BLaER1 treated with 17β-estradiol and CSF1 and Interleukin-3, amounts not matched to agents 10 nM and 100 nM (cell line): ENCODE measurements around the gene BRD7.
A peak's percentile ranks its signal among the peaks of the same experiment; 100 is the strongest.

Experiments
- H3K27ac ChIP-seq, 11 experiments: shearing (Covaris generic); formaldehyde crosslinking; 2 replicates each; pipeline ENCODE4 v1.8.1; 2022
- H3K27me3 ChIP-seq, 11 experiments: shearing (Covaris generic); formaldehyde crosslinking; 2 replicates each; pipeline ENCODE4 v1.8.1; 2022
- H3K36me3 ChIP-seq, 11 experiments: shearing (Covaris generic); formaldehyde crosslinking; 2 replicates each; pipeline ENCODE4 v1.8.1; 2022
- H3K4me1 ChIP-seq, 10 experiments: shearing (Covaris generic); formaldehyde crosslinking; 2 replicates each; pipeline ENCODE4 v1.8.1; 2022
- H3K4me2 ChIP-seq, 11 experiments: shearing (Covaris generic); formaldehyde crosslinking; 2 replicates each; pipeline ENCODE4 v1.8.1; 2022
- H3K4me3 ChIP-seq, 10 experiments: shearing (Covaris generic); formaldehyde crosslinking; 2 replicates each; pipeline ENCODE4 v1.8.1; 2022
- H3K9ac ChIP-seq, 11 experiments: shearing (Covaris generic); formaldehyde crosslinking; 2 replicates each; pipeline ENCODE4 v1.8.1; 2022
- H3K9me3 ChIP-seq, 11 experiments: shearing (Covaris generic); formaldehyde crosslinking; replicated peaks in 1 of 11; 2 replicates each; pipeline ENCODE4 v1.8.1; 2022
- H4K20me1 ChIP-seq, 11 experiments: shearing (Covaris generic); formaldehyde crosslinking; 2 replicates each; pipeline ENCODE4 v1.8.1; 2022
- Cebpa-rat ChIP-seq, 11 experiments: shearing (Covaris generic); IDR thresholded peaks; 2 replicates each; pipeline ENCODE4 v1.8.1; 2022

The BRD7 gene

DNA sequence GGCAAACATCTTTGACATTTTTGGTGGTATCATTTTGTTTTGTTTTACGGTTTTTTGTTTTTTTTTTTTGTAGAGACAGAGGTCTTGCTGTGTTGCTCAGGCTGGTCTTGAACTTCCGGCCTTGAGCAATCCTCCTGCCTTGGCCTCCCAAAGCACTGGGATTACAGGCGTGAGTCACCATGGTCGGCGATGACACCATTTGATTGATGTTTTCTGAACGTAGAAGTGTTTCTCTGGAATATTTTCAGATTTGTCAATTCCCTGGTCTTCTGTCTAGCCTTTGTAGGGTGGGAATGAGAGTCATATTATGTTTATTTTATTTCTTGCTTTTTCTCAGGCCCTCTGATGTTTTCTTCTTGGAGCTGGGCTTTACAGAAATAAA is 32.2 kb upstream of the BRD7 start:
- TF ChIP-seq Cebpa-rat (IDR thresholded peaks at IDR 0.05), result no peak
- Histone ChIP-seq H3K36me3 (no peaks in the 10 kb centered on the region), H3K4me1 (peaks cover 0 to 8% (median 4%) of the 10 kb centered on the region in 10 experiments; a peak in 11 of 20 replicates), H3K9me3 (no peaks in the 10 kb centered on the region), H3K4me2 (no peak overlapping the region), H3K27ac (no peak overlapping the region), H3K4me3 (no peak overlapping the region), H4K20me1 (no peaks in the 10 kb centered on the region), H3K9ac (no peak overlapping the region), H3K27me3 (no peaks in the 10 kb centered on the region)

DNA sequence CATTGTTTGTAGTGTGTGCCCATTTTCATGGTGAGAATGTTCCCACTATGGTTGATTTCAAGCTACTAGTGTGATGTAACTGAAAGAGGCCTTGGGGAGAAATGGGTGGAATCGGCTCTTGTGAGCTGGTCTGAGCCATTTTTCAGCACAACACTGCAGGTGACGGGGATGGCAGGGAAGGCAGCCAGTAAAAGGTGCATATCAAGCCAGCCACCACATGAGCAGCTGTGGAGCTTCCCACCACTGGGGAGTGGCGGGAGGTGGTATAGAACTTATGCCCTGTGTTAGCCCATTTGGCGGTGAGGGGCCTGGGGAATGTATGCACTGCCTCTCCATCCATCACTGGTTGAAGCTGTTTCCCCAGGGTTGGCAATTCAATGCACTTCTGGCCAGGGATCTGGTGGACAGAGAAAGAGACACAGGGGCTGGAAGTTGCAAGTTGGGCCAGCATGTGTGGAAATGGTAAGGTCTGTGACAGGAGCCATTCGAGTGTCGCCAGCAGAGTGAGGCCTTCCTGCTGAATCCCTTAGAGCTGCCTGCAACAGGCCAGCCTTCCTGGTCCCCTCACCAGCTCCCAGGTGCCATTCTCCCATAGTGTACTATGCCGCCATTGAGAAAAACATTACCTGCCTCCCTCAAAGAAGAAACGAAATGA is 31.7 kb upstream of the BRD7 start:
- H3K4me2 ChIP-seq, result no peak overlapping the region
- no peaks in the 10 kb centered on the region for H3K27me3 ChIP-seq
- H4K20me1 ChIP-seq, result no peaks in the 10 kb centered on the region
- no peak overlapping the region for H3K4me3 ChIP-seq
- H3K36me3 ChIP-seq, result no peaks in the 10 kb centered on the region
- no peak for TF ChIP-seq Cebpa-rat (IDR thresholded peaks at IDR 0.05)
- no peak overlapping the region for H3K9ac ChIP-seq
- no peaks in the 10 kb centered on the region for H3K9me3 ChIP-seq
- no peak overlapping the region for H3K27ac ChIP-seq
- H3K4me1 ChIP-seq, result peaks cover 0 to 13% (median 8%) of the 10 kb centered on the region in 10 experiments; a peak in 11 of 20 replicates

DNA sequence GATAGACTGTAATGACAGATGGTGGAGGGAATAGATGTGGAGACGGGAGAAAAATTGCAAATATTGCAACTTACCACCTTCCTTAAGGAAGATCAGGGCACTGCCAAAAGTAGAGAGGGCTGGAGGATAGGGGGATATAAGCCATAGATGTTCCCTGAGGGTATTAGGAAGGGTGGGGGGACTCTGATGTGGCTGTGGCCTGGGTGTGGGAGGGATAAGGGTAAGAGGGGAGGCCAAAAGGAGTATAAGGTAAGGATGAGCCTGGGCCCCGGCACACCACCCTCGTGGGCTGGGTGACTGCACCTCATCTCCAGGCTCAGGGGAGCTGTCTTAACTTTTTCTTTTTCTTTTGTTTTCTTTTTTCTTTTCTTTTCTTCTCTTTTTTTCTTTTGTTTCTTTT is 30.6 kb upstream of the BRD7 start:
- Histone ChIP-seq H3K9ac (no peak overlapping the region), H3K4me1 (peaks cover 0 to 16% (median 8%) of the 10 kb centered on the region in 10 experiments; a peak in 11 of 20 replicates), H3K4me2 (no peak overlapping the region), H3K4me3 (no peak overlapping the region), H3K36me3 (no peaks in the 10 kb centered on the region), H4K20me1 (no peaks in the 10 kb centered on the region), H3K27me3 (no peaks in the 10 kb centered on the region), H3K27ac (no peak overlapping the region), H3K9me3 (no peaks in the 10 kb centered on the region)
- TF ChIP-seq Cebpa-rat (IDR thresholded peaks at IDR 0.05), result no peak

DNA sequence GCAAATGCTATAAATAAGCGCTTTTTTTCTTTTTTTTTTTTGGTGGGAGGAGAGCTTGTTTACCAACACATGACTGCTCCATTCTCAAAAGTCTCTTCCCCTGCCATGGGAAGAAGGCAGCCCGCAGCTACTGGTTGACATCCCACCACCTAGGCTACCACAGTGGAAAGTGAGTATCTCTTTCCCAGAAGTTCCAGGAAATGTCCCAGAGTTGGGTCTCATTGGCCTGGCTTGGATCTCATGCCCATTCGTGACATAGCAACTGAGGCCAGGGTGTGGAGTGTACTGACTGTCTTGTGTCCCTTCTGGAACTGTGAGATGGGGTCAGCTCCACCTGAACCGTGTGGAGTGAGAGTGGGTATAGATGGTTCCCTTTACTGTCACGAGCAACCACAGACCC is 29.5 kb upstream of the BRD7 start:
- no peak for TF ChIP-seq Cebpa-rat (IDR thresholded peaks at IDR 0.05)
- Histone ChIP-seq H3K36me3 (no peaks in the 10 kb centered on the region), H4K20me1 (no peaks in the 10 kb centered on the region), H3K4me1 (peaks cover 5 to 17% (median 12%) of the 10 kb centered on the region in 10 experiments), H3K9me3 (no peaks in the 10 kb centered on the region), H3K27me3 (no peaks in the 10 kb centered on the region), H3K27ac (no peak overlapping the region), H3K4me3 (no peak overlapping the region), H3K4me2 (no peak overlapping the region), H3K9ac (no peak overlapping the region)

DNA sequence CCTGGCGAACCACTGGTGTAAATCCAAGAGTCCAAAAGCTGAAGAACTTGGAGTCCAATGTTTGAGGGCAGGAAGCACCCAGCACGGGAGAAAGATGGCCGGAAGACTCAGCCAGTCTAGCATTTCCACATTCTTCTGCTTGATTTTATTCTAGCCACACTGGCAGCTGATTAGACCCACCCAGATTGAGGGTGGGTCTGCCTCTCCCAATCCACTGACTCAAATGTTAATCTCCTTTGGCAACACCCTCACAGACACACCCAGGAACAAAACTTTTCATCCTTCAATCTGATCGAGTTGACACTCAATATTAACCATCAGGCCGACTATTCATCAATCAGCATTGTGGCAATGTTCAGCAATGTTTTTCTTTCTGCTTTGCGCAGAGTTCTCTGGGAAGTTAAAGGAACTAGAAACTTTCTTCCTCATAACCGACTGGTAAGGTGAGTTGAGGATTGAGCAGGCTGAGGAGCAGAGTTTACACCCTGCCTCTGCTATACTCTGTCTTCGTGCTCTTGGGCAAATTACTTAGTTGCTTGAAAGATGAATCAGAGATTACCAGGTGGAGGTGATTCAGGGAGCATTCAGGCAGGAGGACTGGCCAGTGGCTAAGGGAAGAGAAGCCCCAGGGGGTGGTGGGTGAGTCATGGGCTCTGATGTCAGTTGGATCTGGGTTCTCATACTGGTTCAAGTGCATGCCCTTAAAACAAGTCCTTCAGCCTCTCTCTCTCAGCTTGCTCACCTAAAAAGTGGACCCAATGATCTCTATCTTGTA is 28.2 kb upstream of the BRD7 start:
- Histone ChIP-seq H3K4me2 (no peak overlapping the region; a peak in 1 of 22 replicates), H3K4me3 (no peak overlapping the region), H3K27ac (no peak overlapping the region), H4K20me1 (no peaks in the 10 kb centered on the region), H3K9ac (no peak overlapping the region), H3K36me3 (no peaks in the 10 kb centered on the region), H3K27me3 (no peaks in the 10 kb centered on the region), H3K9me3 (no peaks in the 10 kb centered on the region), H3K4me1 (peaks cover 11 to 24% (median 17%) of the 10 kb centered on the region in 10 experiments)
- no peak for TF ChIP-seq Cebpa-rat (IDR thresholded peaks at IDR 0.05)

DNA sequence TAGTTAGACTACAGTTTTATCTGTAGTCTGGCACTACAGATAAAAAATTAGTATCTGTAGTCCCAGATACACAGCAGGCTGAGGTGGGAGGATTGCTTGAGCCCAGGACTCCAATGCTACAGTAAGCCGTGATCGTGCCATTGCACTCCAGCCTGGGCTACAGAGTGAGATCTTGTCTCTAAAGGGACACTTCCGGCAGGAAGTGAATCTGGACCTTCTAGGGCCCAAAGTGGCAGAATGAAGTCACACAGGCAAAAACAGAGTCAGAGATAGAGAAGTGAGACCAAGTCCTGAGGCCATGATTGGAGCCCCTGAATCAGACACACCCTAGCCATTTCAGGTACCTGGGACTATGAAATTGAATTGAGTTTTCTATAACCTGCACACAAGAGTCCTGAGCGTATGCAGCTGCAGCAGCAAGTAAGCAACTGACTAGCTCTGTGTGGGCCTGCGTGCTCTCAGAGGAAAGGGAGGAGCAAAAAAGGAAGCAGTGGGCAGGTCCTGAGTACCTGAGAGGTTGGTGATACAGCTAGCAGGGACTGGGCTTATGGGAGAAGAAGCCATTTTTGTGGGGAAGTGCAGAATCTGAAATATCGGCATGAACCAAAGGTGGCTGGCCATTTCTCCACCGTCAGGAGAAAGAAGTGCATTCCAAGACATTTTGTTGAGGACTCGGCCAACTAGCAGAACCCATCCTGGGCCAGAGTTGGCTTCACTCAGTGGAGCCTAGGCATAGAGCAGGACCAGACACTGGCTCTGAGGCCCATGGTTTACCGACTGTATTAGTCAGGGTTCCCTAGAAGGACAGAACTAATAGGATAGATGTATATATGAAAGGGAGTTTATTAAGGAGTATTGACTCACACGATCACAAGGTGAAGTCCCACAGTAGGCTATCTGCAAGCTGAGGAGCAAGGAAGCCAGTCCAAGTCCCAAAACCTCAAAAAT is 27.2 kb upstream of the BRD7 start:
- Histone ChIP-seq H3K27ac (no peak overlapping the region), H3K4me2 (peak overlapping the region in 5 of 11 experiments; percentile 3 to 50 (median 36); a peak in 10 of 22 replicates), H3K27me3 (no peaks in the 10 kb centered on the region), H3K9me3 (no peaks in the 10 kb centered on the region), H3K9ac (no peak overlapping the region), H3K4me1 (peaks cover 11 to 24% (median 17%) of the 10 kb centered on the region in 10 experiments), H3K4me3 (no peak overlapping the region), H4K20me1 (no peaks in the 10 kb centered on the region), H3K36me3 (no peaks in the 10 kb centered on the region)
- TF ChIP-seq Cebpa-rat (IDR thresholded peaks at IDR 0.05), result no peak

DNA sequence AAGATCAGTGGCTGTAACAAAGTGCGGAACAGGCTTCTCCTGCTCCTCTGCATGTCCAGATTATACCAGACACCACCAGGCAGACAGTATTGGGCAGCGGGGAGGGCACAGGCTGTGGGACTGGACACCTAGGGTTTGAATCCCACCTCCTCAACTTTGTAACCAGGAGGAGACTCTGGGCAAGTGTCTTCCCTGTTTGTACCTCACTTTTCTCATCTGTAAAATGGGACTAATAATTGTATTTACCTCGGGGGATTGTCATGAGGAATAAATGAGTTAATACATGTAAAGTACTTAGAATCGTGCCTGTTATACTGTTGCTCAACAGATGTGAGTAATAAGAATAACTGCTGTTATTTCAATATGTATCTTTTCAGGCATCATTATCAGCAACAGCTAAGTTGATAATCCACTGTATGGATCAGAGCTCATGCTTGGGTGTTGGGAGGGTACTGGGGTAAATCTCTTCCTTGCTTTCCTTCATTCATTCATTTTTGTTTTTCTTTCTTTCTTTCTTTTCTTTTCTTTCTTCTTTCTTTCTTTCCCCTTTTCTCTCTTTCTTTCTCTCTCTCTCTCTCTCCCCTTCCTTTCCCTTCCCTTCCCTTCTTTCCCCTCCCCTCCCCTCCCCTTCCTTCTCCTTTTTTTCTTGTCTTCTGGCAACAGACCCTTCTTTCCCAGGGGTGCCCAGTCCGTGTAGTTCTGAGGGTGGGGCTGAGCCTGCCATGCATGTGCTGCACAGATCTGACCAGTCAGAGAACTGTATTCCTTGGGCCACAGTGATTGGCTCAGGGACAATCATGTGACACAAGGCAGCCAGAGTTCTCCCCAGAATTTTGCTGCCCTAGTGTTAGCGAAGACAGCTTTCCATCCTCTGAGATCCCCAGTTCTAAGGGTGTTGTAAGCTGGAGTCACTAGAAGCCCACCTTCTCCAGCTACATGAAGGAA is 25.3 kb upstream of the BRD7 start:
- Histone ChIP-seq H3K27me3 (no peaks in the 10 kb centered on the region), H4K20me1 (no peaks in the 10 kb centered on the region), H3K4me1 (peaks cover 11 to 24% (median 17%) of the 10 kb centered on the region in 10 experiments), H3K9ac (no peak overlapping the region), H3K4me3 (no peak overlapping the region), H3K9me3 (no peaks in the 10 kb centered on the region), H3K4me2 (peak overlapping the region in 7 of 11 experiments; percentile 26 to 80 (median 71); a peak in 13 of 22 replicates), H3K36me3 (no peaks in the 10 kb centered on the region), H3K27ac (no peak overlapping the region)
- TF ChIP-seq Cebpa-rat (IDR thresholded peaks at IDR 0.05), result no peak

DNA sequence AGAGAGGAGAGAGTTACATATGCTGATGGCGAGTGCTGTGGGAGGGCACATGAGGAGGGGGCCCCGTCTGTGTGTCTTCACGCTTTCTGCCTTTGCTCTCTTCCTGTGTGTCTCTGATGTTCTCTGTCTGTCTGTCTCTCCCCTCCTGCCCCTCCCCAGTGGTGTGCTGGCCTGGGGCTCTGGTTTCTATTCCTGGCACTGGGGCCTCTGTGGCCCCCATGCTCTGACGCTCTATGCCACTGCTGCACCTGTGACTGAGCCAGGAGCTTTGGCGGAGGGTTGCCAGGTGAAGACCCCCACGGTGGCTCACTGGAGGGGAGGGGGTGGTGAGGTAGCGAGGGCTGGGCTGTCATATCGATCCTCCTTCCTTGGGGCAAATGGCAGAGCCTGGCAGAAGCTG is 24.6 kb upstream of the BRD7 start:
- H4K20me1 ChIP-seq, result no peaks in the 10 kb centered on the region
- TF ChIP-seq Cebpa-rat (IDR thresholded peaks at IDR 0.05), result no peak
- peak overlapping the region in 9 of 11 experiments; percentile 26 to 80 (median 62); a peak in 16 of 22 replicates for H3K4me2 ChIP-seq
- H3K9ac ChIP-seq, result peak overlapping the region in 4 of 11 experiments; percentile 23 to 47 (median 25); a peak in 2 of 22 replicates
- no peaks in the 10 kb centered on the region for H3K27me3 ChIP-seq
- no peaks in the 10 kb centered on the region for H3K9me3 ChIP-seq
- H3K4me1 ChIP-seq, result peaks cover 11 to 24% (median 17%) of the 10 kb centered on the region in 10 experiments
- H3K36me3 ChIP-seq, result no peaks in the 10 kb centered on the region
- H3K4me3 ChIP-seq, result no peak overlapping the region
- peak overlapping the region in 1 of 11 experiments; percentile 14; a peak in 1 of 22 replicates for H3K27ac ChIP-seq
